Inferior parietal cortex (tissue), 1 donor: Measurements from ENCODE around the gene PRUNE2.
A peak's percentile ranks its signal among the peaks of the same experiment; 100 is the strongest.
"Not testable (repeated sequence)": the region's sequence is repeated elsewhere in the genome, so short reads cannot be mapped to it uniquely, and the experiment has no call there.

Source experiments
- DNase-seq: peaks from one replicate; pipeline ENCODE4 v3.0.0-alpha.2; 2016; ENCODE audit errors: extremely low spot score

PRUNE2 gene

GRCh38 chr9:76863832-76864231, 42.1 kb downstream of the PRUNE2 start:
- DNase-seq = no peak

- DNase-seq = no peak
Observed at GRCh38 chr9:76859860-76860259, 46.1 kb downstream of the PRUNE2 start.

- not testable (repeated sequence) for DNase-seq
Observed at GRCh38 chr9:76858248-76858647, 47.7 kb downstream of the PRUNE2 start.

GRCh38 chr9:76856016-76856415, 49.9 kb downstream of the PRUNE2 start:
- no peak for DNase-seq

GRCh38 chr9:76855015-76855414, 50.9 kb downstream of the PRUNE2 start:
- DNase-seq = no peak

GRCh38 chr9:76852026-76852425, 53.9 kb downstream of the PRUNE2 start:
- DNase-seq = no peak

- DNase-seq = no peak
Observed at GRCh38 chr9:76846297-76846696, 59.6 kb downstream of the PRUNE2 start.

GRCh38 chr9:76845254-76845653, 60.7 kb downstream of the PRUNE2 start:
- DNase-seq = no peak

- DNase-seq = no peak
Observed at GRCh38 chr9:76835571-76836283, 70.2 kb downstream of the PRUNE2 start.

- DNase-seq = no peak
Observed at GRCh38 chr9:76828447-76828846, 77.5 kb downstream of the PRUNE2 start.

- no peak for DNase-seq
Observed at GRCh38 chr9:76827296-76828080, 78.4 kb downstream of the PRUNE2 start.

GRCh38 chr9:76820431-76820830, 85.5 kb downstream of the PRUNE2 start:
- DNase-seq = no peak

- DNase-seq = peak; percentile 59
Observed at GRCh38 chr9:76818271-76818670, 87.6 kb downstream of the PRUNE2 start.

- DNase-seq = no peak
Observed at GRCh38 chr9:76817489-76817888, 88.4 kb downstream of the PRUNE2 start.

- DNase-seq = no peak
Observed at GRCh38 chr9:76812591-76812990, 93.3 kb downstream of the PRUNE2 start.

- DNase-seq = peak; percentile 75
Observed at GRCh38 chr9:76810377-76810957, 95.4 kb downstream of the PRUNE2 start.

GRCh38 chr9:76808636-76809035, 97.3 kb downstream of the PRUNE2 start:
- no peak for DNase-seq

GRCh38 chr9:76803762-76804161, 102.2 kb downstream of the PRUNE2 start:
- no peak for DNase-seq

GRCh38 chr9:76803083-76803482, 102.8 kb downstream of the PRUNE2 start:
- DNase-seq = no peak

GRCh38 chr9:76800901-76801300, 105.0 kb downstream of the PRUNE2 start:
- no peak for DNase-seq

- no peak for DNase-seq
Observed at GRCh38 chr9:76799473-76799872, 106.4 kb downstream of the PRUNE2 start.

- no peak for DNase-seq
Observed at GRCh38 chr9:76798527-76798926, 107.4 kb downstream of the PRUNE2 start.

GRCh38 chr9:76796296-76796695, 109.6 kb downstream of the PRUNE2 start:
- no peak for DNase-seq
